Liver (tissue), 3 donors: ENCODE results near the gene IGF2BP3.

Experiments
- CTCF ChIP-seq: fragments of 150-350 bp; IDR thresholded peaks from 2 replicates; pipeline ENCODE4 v1.5.1; 2017; ENCODE audit warnings: improper control_type of control experiment, low read depth, low read length; ENCODE audit not compliant: missing input control
- GABPA ChIP-seq, 2 donors: IDR thresholded peaks in 1 of 2; conservative IDR thresholded peaks in 1 of 2; 2 replicates each; pipeline ENCODE4 v1.6.1; 2016; ENCODE audit warnings: antibody characterized with exemption in 2 of 2, mild to moderate bottlenecking in 1 of 2, moderate library complexity in 1 of 2
- JUND ChIP-seq, 2 donors: IDR thresholded peaks; 2 replicates each; pipeline ENCODE4 v1.6.1; 2016; ENCODE audit warnings: antibody characterized with exemption in 2 of 2
- YY1 ChIP-seq: IDR thresholded peaks from 2 replicates; pipeline ENCODE4 v1.6.1; 2016; ENCODE audit warnings: antibody characterized with exemption, mild to moderate bottlenecking
- donor health status: healthy.
- donor health status: healthy.

- TF ChIP-seq YY1 (no peak), GABPA (IDR thresholded peaks at IDR 0.05 in 1 of 2, conservative IDR thresholded peaks at IDR 0.05 in 1 of 2) (no peak), CTCF (no peak), JUND (IDR thresholded peaks at IDR 0.05) (no peak)
Observed at GRCh38 chr7:23356726-23357125, 113.6 kb downstream of the IGF2BP3 start.
